GM12872 (cell line): Measurements from ENCODE around the gene WBP1L.

Experiments
- CTCF ChIP-seq: IDR thresholded peaks from 3 replicates; pipeline ENCODE4 v1.5.1; 2011; ENCODE audit warnings: low read depth, mild to moderate bottlenecking, low read length, moderate library complexity; ENCODE audit not compliant: insufficient read depth

Gene WBP1L

GRCh38 chr10:102705531-102705930, 38.2 kb upstream of the WBP1L start:
- no peak for TF ChIP-seq CTCF

DNA sequence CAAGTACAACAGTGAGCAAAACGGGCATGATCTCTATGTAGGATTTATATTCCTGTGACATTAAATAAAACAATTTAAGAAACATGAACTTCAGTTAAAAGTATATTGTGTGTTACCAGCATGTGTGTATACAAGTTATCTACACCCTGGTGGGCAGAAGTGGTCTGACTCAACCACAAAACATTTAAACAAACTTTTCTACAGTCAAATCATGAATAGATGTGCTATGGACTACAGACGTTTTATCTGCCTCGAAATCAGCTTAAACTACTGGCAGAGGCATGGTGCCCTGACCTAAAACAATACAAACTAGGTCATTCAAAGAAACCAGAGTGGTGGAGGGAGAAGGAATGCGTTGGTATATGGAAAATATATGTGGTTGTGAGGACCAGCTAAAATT, 33.1 kb upstream of the WBP1L start:
- 0 out of 3 replicates have a peak, but pooled peaks have one; percentile 11 for TF ChIP-seq CTCF

DNA sequence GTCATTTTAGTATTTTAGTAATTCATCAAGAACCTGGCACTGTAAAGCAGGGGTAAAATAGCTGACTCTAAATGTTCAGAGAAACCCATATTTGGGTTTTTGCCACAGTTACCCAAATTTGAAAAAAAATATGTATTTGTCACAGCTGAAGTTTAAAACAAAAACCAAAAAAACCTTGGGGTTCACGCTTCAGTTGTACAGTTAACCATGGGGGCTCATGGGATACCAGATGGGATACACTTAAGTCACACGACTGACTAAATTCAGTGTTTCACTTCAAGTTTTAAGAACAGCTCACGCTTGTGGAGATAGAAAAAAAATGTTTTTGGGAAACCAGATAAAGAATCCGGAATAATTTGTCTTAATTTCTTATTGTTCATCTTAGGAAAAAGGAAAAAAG, 31.7 kb upstream of the WBP1L start:
- TF ChIP-seq CTCF, result no peak

DNA sequence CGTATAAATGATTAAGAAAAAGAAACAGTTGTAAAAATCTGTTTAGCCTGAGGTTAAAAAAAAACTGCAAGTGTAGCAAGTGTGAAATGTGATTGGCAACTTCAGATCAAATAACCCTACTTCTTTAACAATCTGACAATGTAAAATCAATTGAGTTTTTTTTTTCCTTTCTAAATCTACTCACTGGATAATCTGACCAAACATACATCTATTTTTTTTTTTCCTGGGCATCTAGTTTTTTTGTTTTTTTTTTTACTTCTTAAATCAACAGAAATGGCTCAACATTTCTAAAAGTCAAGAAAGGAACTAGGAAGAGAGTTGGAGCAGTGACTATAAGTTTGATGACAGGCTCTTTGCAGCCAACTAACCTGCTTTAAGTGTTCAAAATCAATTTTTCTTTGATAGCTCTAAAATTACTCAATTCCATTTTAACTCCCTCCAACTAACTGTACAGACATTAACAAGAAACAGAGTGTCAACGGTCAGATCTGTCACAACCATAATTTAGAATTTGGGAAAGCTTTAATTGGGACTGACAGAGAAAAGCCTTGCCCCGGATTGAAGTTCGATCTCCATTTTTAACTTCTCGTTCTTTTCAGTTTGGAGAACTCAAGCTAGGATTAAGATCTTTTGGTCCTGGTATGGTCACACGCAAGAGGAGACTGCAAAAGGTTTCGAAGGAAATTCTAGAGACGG, 30.8 kb upstream of the WBP1L start:
- no peak for TF ChIP-seq CTCF

DNA sequence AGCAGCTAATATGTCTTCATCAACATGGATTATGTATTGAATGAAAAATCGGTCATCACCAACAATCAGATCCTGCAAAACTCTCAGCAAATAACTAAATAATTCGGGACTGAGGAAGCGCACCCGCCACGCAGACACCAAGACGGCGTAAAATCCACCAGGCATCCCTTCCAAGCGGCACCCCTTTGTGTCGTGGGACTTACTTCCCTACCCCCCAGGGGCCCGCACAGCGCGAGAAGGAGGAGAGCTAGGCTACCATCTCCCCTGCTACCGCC, 30.3 kb upstream of the WBP1L start:
- no peak; the same call in 2 of the 3 replicates for TF ChIP-seq CTCF

DNA sequence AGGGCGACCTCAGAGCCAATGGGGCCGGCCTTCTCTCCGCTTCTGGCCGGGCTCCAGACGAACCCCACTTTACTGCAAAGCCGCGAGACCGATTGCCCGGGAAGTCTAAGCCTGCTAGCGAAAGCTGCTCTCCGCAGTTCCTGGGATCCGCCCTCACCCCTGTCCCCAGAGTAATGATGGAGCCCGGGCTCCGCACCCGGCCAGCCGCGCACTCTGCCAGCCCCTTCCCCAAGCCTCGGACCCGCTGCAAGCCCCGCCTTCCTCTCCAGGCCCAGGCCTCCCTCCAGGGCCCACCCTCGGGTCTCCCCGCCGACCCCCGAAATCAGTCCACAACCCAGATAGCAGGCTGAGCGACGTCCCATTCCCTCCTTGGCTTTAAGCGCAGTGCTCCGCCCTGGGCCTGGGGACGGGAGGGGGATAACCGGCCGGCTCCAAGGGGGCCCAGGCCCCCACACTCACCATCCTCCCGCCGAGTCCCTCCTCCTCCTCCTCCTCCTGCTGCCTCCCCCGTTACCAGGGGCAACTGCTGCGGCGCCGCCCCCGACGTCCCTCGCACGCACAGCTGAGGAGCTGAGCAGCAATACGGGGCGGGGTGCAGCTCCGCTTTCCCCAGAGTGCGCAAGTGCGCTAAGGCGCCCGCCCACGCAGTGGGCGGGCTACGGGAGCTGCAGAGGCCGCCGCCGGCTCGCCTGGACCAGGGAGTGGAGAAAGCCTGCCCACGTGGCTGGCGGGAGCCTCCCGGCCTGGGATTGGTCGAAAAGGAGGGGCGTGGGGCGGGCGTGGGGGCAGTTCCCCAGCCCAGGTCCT, 29.7 kb upstream of the WBP1L start, which contains the start of gene ARL3:
Gene ARL3 (minus strand): TSS at position 584 of the 807 bp plus-strand sequence. CDS start 122 bp downstream, at position 462.
- peak; percentile 78; the same call in 2 of the 3 replicates for TF ChIP-seq CTCF

DNA sequence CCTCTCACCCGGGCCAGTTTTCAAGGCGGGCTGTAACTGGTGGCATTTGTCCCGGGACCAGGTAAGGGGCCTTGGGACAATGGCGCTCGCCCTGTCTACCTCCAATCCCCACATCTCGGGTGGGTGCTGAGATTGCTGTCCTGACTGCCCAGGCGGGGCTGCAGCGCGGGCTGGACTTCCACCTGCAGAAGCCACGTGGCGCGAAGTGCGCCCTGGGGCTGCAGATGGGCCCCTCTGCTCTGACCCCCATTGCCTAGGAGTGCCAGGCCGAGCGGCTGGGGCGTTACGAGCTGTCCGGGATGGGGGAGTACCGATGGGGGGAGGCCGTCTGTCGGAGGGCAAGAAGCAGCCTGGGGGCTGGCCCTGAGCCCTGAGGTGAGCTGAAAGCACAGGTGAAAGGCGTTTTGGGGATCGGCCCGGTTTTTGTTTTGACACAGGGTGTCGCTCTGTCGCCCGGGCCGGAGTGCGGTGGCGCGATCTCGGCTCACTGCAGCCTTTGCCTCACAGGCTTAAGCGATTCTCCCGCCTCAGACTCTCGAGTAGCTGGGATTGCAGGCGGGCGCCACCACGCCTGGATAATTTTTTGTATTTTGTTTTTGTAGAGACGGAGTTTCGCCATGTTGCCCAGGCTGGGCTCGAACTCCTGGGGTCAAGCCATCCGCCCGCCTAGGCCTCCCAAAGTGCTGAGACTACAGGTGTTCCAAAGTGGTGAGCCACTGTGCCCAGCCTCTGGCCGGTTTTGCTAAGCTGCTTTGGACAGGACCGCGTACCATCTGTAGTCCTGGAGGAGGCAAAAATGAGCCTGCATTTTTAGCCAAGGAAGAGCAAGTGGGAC, 28.9 kb upstream of the WBP1L start, which contains the start of gene SFXN2:
Gene SFXN2 (plus strand): TSS at position 16 of the 835 bp plus-strand sequence. CDS start 12,001 bp downstream, outside the sequence.
- peak; percentile 33; the same call in 2 of the 3 replicates for TF ChIP-seq CTCF
